SU-DHL-6 (cell line): ENCODE data around the gene LRCH1.

Source experiments
- H2AFZ ChIP-seq: fragments of 200-600 bp; sonication (generic); 2 replicates; pipeline ENCODE4 v1.6.1; 2014; ENCODE audit warnings: low read depth, mild to moderate bottlenecking, moderate library complexity, mixed read lengths, antibody characterized with exemption, low read length; ENCODE audit not compliant: severe bottlenecking
- H3F3A ChIP-seq: fragments of 200-600 bp; shearing (Covaris generic); 2 replicates; pipeline ENCODE4 v1.6.0; 2016; ENCODE audit warnings: antibody characterized with exemption, mild to moderate bottlenecking; ENCODE audit not compliant: insufficient read depth
- H3K27ac ChIP-seq: fragments of 200-600 bp; sonication (generic); 2 replicates; pipeline ENCODE4 v1.5.1; 2016; ENCODE audit warnings: low read depth, mild to moderate bottlenecking, low read length, moderate library complexity, mixed read lengths
- H3K27me3 ChIP-seq: fragments of 200-600 bp; sonication (generic), shearing (Covaris generic); 2 replicates; pipeline ENCODE4 v1.6.0; 2014; ENCODE audit warnings: mild to moderate bottlenecking, low read length
- H3K36me3 ChIP-seq: fragments of 200-600 bp; sonication (generic); 2 replicates; pipeline ENCODE4 v1.6.1; 2014; ENCODE audit warnings: mild to moderate bottlenecking, low read length, mixed read lengths
- H3K4me2 ChIP-seq: fragments of 300-600, 200-600 bp; shearing (Covaris generic), sonication (generic); 2 replicates; pipeline ENCODE4 v1.6.0; 2014; ENCODE audit warnings: low read length, low read depth, mild to moderate bottlenecking; ENCODE audit not compliant: poor library complexity, severe bottlenecking
- H3K4me3 ChIP-seq: fragments of 200-600 bp; sonication (generic); 2 replicates; pipeline ENCODE4 v1.5.1; 2014; ENCODE audit warnings: antibody characterized with exemption, low read length, mild to moderate bottlenecking, mixed read lengths; ENCODE audit not compliant: insufficient read depth, poor library complexity, severe bottlenecking
- H3K79me2 ChIP-seq: fragments of 200-600 bp; sonication (generic); 2 replicates; pipeline ENCODE4 v1.6.1; 2014; ENCODE audit warnings: mild to moderate bottlenecking, low read length, moderate library complexity; ENCODE audit not compliant: insufficient read depth
- H3K9ac ChIP-seq: fragments of 200-600 bp; sonication (generic); 2 replicates; pipeline ENCODE4 v1.7.0; 2014; ENCODE audit warnings: mild to moderate bottlenecking, low read length
- H3K9me2 ChIP-seq: fragments of 200-600 bp; sonication (generic); replicated peaks from 2 replicates; pipeline ENCODE4 v1.6.1; 2014; ENCODE audit warnings: low read length; ENCODE audit not compliant: insufficient read depth
- H3K9me3 ChIP-seq: fragments of 200-600 bp; sonication (generic); 2 replicates; pipeline ENCODE4 v1.6.1; 2014; ENCODE audit warnings: low read length, mixed read lengths; ENCODE audit not compliant: insufficient read depth
- H4K20me1 ChIP-seq: fragments of 200-600 bp; sonication (generic); 2 replicates; pipeline ENCODE4 v1.6.1; 2014; ENCODE audit warnings: low read depth, mild to moderate bottlenecking, antibody characterized with exemption, low read length, moderate library complexity, mixed read lengths
- CTCF ChIP-seq: fragments of 200-600 bp; sonication (generic); IDR thresholded peaks from one replicate; pipeline ENCODE4 v1.5.1; 2017; ENCODE audit warnings: antibody characterized with exemption, mild to moderate bottlenecking, low read length, moderate library complexity; ENCODE audit not compliant: insufficient read depth, poor library complexity, severe bottlenecking
- EZH2phosphoT487 ChIP-seq: fragments of 200-600 bp; sonication (generic), shearing (Covaris generic); conservative IDR thresholded peaks from 2 replicates; pipeline ENCODE4 v1.6.1; 2018; ENCODE audit warnings: mild to moderate bottlenecking, antibody characterized with exemption, low read length, moderate library complexity, mixed read lengths

Gene LRCH1

GRCh38 chr13:46526100-46526735, 26.8 kb upstream of the LRCH1 start:
- Histone ChIP-seq H2AFZ (no peak overlapping the region), H3K9ac (no peak overlapping the region), H3F3A (no peaks in the 10 kb centered on the region), H3K9me3 (no peaks in the 10 kb centered on the region), H3K4me2 (no peak overlapping the region), H4K20me1 (no peaks in the 10 kb centered on the region), H3K27ac (no peak overlapping the region), H3K36me3 (no peaks in the 10 kb centered on the region), H3K4me3 (no peak overlapping the region), H3K79me2 (no peaks in the 10 kb centered on the region), H3K27me3 (no peaks in the 10 kb centered on the region), H3K9me2 (no peaks in the 10 kb centered on the region)
- TF ChIP-seq EZH2phosphoT487 (no peak), CTCF (no peak)

- H3K9ac ChIP-seq: no peak overlapping the region
- H3K9me2 ChIP-seq: no peaks in the 10 kb centered on the region
- H3K27ac ChIP-seq: no peak overlapping the region
- H3K36me3 ChIP-seq: no peaks in the 10 kb centered on the region
- no peaks in the 10 kb centered on the region for H3K79me2 ChIP-seq
- H3F3A ChIP-seq: no peaks in the 10 kb centered on the region
- no peak for TF ChIP-seq CTCF
- no peak for TF ChIP-seq EZH2phosphoT487
- H3K4me3 ChIP-seq: no peak overlapping the region
- H3K27me3 ChIP-seq: no peaks in the 10 kb centered on the region
- H4K20me1 ChIP-seq: no peaks in the 10 kb centered on the region
- no peak overlapping the region for H3K4me2 ChIP-seq
- no peaks in the 10 kb centered on the region for H3K9me3 ChIP-seq
- no peak overlapping the region for H2AFZ ChIP-seq
These were observed 26.2 kb upstream of the LRCH1 start for GRCh38 chr13:46526740-46527139.

- no peak overlapping the region for H3K4me2 ChIP-seq
- H3F3A ChIP-seq: no peaks in the 10 kb centered on the region
- no peaks in the 10 kb centered on the region for H3K9me3 ChIP-seq
- no peak overlapping the region for H2AFZ ChIP-seq
- no peaks in the 10 kb centered on the region for H3K36me3 ChIP-seq
- H3K79me2 ChIP-seq: no peaks in the 10 kb centered on the region
- no peak overlapping the region for H3K27ac ChIP-seq
- H4K20me1 ChIP-seq: no peaks in the 10 kb centered on the region
- TF ChIP-seq EZH2phosphoT487 (no peak), CTCF (no peak)
- no peaks in the 10 kb centered on the region for H3K27me3 ChIP-seq
- H3K9ac ChIP-seq: no peak overlapping the region
- no peaks in the 10 kb centered on the region for H3K9me2 ChIP-seq
- no peak overlapping the region for H3K4me3 ChIP-seq
These were observed 25.7 kb upstream of the LRCH1 start for GRCh38 chr13:46527237-46527636.
